HUES6 (cell line): ENCODE data around the gene GGTA1.

Experiments
- H3K27ac ChIP-seq: 2 replicates; pipeline ENCODE4 v1.7.0; 2013; ENCODE audit warnings: low read depth, mild to moderate bottlenecking, low read length, inconsistent platforms
- H3K27me3 ChIP-seq: 2 replicates; pipeline ENCODE4 v1.6.1; 2013; ENCODE audit warnings: low read length; ENCODE audit not compliant: control insufficient read depth, insufficient read depth
- H3K36me3 ChIP-seq: 2 replicates; pipeline ENCODE4 v1.6.1; 2013; ENCODE audit warnings: low read length; ENCODE audit not compliant: control insufficient read depth, insufficient read depth
- H3K4me1 ChIP-seq: 2 replicates; pipeline ENCODE4 v1.6.1; 2013; ENCODE audit warnings: low read length; ENCODE audit not compliant: control insufficient read depth, insufficient read depth
- H3K4me3 ChIP-seq: 2 replicates; pipeline ENCODE4 v1.5.1; 2013; ENCODE audit warnings: low read depth, low read length
- H3K9ac ChIP-seq: one replicate; pipeline ENCODE4 v1.6.1; 2013; ENCODE audit warnings: mild to moderate bottlenecking, low read length
- H3K9me3 ChIP-seq: 2 replicates; pipeline ENCODE4 v1.6.1; 2013; ENCODE audit warnings: low read depth, low read length; ENCODE audit not compliant: control insufficient read depth, insufficient read depth

GGTA1 gene

DNA sequence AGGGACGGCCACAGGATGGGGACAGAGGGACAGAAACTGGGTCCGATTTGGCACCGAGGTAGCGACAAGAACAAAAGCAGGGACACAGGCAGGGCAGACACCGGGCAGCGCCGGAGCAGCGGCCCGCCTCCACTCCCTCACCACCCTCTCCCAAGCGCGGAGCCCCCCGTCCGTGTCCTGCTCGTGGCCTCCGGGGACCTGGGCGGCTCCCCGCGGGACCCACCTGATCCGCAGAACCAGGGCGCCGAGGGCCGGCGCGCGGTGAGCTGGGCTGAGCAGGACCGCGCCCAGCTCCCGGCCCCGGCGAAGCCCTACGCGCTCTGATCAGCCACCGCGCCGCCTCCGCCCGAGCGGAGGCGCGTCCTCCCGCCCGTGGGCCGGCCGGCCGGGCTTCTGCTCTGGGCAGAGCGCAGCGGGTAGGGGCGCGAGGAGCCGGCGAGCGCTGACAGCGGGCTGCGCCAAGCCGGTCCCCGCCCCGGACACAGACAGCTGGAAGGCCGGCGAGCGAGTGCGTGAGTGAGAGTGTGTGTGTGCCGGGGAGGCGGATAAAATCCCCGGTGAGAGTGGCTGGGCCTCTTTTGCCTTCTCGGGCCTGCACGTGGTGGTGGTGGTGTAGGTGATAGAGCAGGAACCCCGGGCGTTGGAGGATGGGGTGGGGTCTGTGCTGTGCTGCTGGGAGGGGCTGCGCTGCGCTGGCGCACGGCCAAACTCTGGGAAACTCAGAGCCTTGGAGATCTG is at the start of gene GGTA1:
Gene GGTA1 (minus strand): TSS at position 418 of the 738 bp plus-strand sequence. CDS start 31,922 bp downstream, outside the sequence.
- H3K4me3 ChIP-seq: peak within 1 kb of the TSS; percentile 66
- peaks cover 16% of the 10 kb centered on the region for H3K4me1 ChIP-seq
- H3K27ac ChIP-seq: no peak within 1 kb of the TSS
- peaks cover 7% of the 10 kb centered on the region for H3K9me3 ChIP-seq
- H3K9ac ChIP-seq: no peak within 1 kb of the TSS
- peaks cover 67% of the 10 kb centered on the region for H3K27me3 ChIP-seq
- no peaks in the 10 kb centered on the region for H3K36me3 ChIP-seq

DNA sequence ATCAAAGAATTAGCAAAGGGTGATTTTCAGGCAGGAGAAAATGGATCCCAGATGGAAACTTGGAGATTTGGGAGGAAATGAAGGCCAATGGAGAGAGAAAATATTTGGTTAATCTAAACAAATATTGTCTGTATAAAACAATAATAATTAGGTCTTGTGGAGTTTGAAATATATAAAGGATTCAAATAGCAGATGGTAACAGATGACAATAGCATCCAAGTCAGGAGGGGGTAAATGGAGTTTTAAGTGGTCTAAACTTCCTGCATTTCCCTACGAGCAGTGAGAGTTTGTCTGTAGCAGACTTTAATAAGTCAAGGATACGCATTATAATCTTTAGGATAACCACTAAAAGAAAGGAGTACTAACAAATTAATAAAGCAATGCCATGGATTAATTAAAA is 49.0 kb upstream of the GGTA1 start:
- Histone ChIP-seq H3K27me3 (peaks cover 48% of the 10 kb centered on the region), H3K4me3 (no peak overlapping the region), H3K9me3 (no peaks in the 10 kb centered on the region), H3K36me3 (no peaks in the 10 kb centered on the region), H3K4me1 (no peaks in the 10 kb centered on the region; the same call in 1 of the 2 replicates), H3K27ac (no peak overlapping the region), H3K9ac (no peak overlapping the region)

DNA sequence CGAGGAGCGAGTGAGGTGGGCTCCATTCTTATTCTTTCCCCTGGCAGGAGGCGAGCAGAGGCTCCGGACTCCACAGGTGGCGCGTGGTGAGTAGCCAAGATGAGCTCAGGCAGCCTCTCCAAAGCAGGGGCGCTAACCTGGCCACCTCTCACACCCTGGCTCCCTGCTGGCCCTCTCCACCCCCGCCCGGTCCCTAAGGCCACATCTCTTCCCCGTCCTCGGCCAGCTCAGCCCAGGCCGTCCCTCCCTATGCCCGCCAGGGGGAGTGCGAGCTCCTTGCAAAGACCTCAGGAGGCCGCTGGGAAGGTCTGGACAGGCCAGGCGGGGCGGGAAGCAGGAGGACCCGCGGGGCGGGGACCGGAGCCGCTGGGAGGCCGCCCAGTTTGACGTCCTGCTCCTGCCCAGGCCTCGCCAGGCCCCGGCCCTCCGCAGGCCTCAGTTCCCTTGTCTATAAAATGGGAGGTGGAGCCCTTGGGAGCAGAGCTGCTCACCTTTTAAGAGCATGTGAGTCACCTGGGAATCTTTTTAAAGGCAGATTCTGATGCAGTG is 46.3 kb upstream of the GGTA1 start:
- H3K9me3 ChIP-seq: no peaks in the 10 kb centered on the region
- no peaks in the 10 kb centered on the region for H3K36me3 ChIP-seq
- H3K27me3 ChIP-seq: peaks cover 26% of the 10 kb centered on the region
- no peak overlapping the region for H3K27ac ChIP-seq
- no peaks in the 10 kb centered on the region; the same call in 1 of the 2 replicates for H3K4me1 ChIP-seq
- no peak overlapping the region for H3K9ac ChIP-seq
- H3K4me3 ChIP-seq: peak overlapping the region; percentile 30

DNA sequence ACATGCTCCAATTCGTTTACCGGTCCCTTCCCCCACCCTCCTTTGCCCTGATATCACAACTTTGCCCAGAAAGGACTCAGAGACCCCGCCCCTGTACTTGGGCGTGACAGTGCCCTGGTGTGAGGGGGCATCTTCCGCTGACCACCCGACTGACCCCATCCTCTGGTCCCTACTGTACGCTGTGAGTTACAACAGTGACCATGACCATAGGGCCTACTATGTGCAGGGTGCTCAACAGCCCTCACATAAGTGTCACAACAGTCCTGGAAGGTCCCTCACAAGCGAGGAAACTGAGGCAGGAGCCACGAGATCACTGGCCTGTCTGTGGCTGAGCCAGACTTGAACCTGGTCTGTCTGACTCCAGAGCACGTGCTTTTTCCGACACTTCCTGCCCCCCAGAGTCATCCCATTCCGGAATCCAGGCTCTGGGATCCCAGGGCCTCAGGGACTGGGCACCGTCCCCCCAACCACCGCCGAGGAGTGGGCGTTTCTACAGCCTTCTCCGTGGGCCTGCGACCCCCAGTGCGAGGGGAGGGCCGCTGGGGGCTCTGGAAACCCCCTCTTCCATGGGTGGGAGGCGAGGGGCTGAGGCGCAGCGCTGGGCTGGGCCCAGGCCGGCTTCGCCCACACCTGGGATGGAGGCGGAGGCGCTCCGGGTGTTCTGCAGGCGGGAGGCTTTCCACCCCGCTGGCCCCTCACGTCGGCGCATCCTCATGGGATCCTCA is 45.7 kb upstream of the GGTA1 start:
- H3K36me3 ChIP-seq: no peaks in the 10 kb centered on the region
- H3K27ac ChIP-seq: no peak overlapping the region
- H3K9ac ChIP-seq: no peak overlapping the region

DNA sequence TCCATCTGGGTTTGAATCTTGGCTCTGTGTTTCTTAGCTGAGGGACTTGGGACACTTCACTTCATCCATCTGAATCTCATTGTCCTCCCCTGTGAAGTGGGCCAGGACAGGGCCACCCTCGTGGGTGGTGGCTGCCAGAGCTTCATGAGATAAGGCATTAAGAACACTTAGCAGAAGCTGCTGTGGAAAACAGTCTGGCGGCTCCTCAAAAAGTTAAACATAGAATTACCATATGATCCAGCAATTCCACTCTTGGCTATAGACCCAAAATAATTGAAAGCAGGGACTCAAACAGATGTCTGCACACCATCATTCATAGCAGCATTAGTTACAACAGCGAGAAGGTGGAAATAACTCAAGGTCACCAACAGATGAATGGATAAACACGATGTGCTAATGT is 42.4 kb upstream of the GGTA1 start:
- no peak overlapping the region for H3K27ac ChIP-seq
- H3K36me3 ChIP-seq: no peaks in the 10 kb centered on the region
- no peak overlapping the region for H3K4me3 ChIP-seq
- H3K27me3 ChIP-seq: peaks cover 21% of the 10 kb centered on the region
- H3K9me3 ChIP-seq: no peaks in the 10 kb centered on the region
- no peak overlapping the region for H3K9ac ChIP-seq
- no peaks in the 10 kb centered on the region; the same call in 1 of the 2 replicates for H3K4me1 ChIP-seq

More for the DNA sequence above, 45.7 kb upstream of the GGTA1 start:
- Histone ChIP-seq H3K9me3 (no peaks in the 10 kb centered on the region), H3K27me3 (peaks cover 26% of the 10 kb centered on the region), H3K4me3 (peak overlapping the region; percentile 30), H3K4me1 (no peaks in the 10 kb centered on the region; the same call in 1 of the 2 replicates)

DNA sequence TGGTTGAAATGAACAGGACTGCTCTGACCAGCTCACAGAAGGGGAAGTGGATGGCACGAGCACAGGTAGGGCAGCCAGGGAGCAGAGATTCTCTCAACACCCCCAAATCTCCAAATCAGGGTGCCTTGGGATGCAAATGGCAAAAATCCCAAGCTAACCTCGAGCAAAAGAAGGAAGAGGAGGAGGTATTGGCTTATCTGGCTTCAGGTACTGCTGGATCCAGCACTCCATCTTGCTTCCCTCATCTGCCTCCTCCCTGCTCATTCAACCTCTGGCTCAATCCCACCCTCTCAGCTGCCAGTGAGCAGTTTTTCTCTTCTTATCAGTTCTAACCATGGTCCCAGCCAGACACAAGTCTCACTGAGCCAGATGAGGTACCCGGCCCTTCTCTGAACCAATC is 41.6 kb upstream of the GGTA1 start:
- no peaks in the 10 kb centered on the region for H3K9me3 ChIP-seq
- H3K36me3 ChIP-seq: no peaks in the 10 kb centered on the region
- H3K4me3 ChIP-seq: no peak overlapping the region
- no peak overlapping the region for H3K9ac ChIP-seq
- no peak overlapping the region for H3K27ac ChIP-seq
- H3K27me3 ChIP-seq: peaks cover 17% of the 10 kb centered on the region
- no peaks in the 10 kb centered on the region; the same call in 1 of the 2 replicates for H3K4me1 ChIP-seq

DNA sequence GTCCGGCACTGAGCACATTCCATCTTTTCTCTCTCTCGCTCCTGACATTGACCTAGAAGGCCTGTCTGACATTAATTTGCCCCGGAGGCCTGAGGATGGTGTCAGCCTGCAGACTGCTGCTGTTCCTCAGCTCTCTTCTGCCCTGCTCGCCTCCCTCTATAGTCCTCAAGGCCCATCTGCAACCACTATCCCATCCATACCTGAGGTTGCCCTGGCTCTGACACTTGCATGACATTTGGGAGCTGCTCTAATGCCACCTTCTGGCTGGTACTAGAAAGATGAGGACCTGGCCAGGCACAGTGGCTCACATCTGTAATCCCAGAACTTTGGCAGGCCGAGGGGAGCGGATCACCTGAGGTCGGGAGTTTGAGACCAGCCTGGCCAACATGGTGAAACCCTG is 38.6 kb upstream of the GGTA1 start:
- Histone ChIP-seq H3K27me3 (peaks cover 5% of the 10 kb centered on the region; the same call in 1 of the 2 replicates), H3K4me3 (no peak overlapping the region), H3K36me3 (no peaks in the 10 kb centered on the region), H3K9me3 (no peaks in the 10 kb centered on the region), H3K9ac (no peak overlapping the region), H3K4me1 (no peaks in the 10 kb centered on the region; the same call in 1 of the 2 replicates), H3K27ac (no peak overlapping the region)

DNA sequence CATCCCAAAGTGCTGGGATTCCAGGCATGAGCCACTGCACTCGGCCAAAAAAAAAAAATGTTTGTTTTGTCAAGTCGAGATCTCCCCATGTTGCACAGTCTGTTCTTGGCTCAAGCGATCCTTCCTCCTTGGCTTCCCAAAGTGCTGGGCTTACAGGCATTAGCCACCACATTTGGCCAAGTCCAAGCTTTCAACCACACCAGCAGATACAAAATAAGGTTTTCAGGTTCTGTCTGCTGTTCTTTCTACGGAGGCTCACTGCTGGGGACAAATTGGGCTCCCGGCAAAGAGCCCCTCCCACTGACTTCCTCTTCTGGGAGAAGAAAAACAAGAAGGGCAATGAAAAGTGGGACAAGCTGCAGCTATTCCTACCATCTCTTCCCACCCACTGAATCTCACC is 37.6 kb upstream of the GGTA1 start:
- H3K27ac ChIP-seq: no peak overlapping the region
- no peaks in the 10 kb centered on the region; the same call in 1 of the 2 replicates for H3K4me1 ChIP-seq
- no peaks in the 10 kb centered on the region for H3K36me3 ChIP-seq
- H3K27me3 ChIP-seq: peaks cover 9% of the 10 kb centered on the region; the same call in 1 of the 2 replicates
- no peak overlapping the region for H3K9ac ChIP-seq
- no peak overlapping the region for H3K4me3 ChIP-seq
- H3K9me3 ChIP-seq: no peaks in the 10 kb centered on the region

DNA sequence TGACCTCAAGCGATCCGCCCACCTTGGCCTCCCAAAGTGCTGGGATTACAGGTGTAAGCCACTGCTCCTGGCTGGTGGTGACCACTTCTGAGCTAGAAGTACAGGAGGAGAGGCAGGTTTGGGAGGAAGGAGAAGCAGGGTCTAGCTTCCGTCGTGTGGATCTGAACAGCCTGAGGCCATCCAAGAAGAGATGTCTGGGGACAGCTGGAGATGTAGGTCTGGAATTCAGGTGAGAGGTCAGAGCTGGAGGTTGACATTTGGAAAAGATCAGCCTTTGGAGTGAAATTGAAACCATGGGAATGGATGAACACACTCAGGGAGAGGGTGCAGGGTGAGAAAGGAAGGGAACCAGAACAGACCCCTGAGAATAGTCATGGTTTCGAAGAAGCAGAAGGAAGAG is 33.2 kb upstream of the GGTA1 start:
- Histone ChIP-seq H3K9me3 (no peaks in the 10 kb centered on the region), H3K27me3 (peaks cover 9% of the 10 kb centered on the region; the same call in 1 of the 2 replicates), H3K9ac (no peak overlapping the region), H3K36me3 (no peaks in the 10 kb centered on the region), H3K27ac (no peak overlapping the region), H3K4me3 (no peak overlapping the region), H3K4me1 (no peaks in the 10 kb centered on the region; the same call in 1 of the 2 replicates)

DNA sequence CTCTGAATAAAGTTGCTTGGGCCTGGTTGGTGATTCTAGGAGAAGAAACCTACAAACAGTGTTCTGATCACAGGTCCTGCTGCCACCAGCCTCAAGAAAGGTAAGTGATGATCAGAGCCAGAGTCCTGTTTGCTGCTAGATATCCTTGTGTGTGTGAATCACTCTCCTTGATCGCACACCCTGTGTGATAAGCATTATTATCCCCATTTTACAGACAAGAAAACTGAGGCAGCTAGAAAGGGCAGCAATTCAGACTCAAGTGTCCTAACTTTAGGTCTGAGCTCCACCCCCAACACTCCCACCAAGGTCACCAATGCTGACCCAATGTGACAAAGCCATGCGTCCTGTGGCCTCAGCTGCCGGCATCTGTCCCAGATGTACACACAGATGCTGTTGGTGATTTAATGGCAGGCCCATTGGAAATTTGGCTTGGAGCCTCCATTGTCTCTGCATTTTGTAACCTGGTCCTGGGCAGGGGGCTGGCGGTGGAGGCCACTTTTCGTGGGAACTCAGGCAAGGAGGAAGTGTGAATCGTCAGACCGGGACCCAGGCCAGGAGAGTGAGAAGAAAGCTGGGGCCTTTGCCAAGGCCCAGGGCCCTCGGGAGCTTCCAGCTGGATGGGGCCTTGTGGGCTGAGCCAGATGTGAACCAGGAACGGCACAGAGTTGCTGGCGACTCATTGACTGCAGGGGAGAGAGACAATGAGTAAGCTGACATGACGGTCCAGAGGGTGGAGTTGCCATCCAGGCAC is 29.8 kb upstream of the GGTA1 start:
- H3K4me3 ChIP-seq: no peak overlapping the region
- no peak overlapping the region for H3K9ac ChIP-seq
- no peak overlapping the region for H3K27ac ChIP-seq
- no peaks in the 10 kb centered on the region; the same call in 1 of the 2 replicates for H3K4me1 ChIP-seq
- H3K36me3 ChIP-seq: no peaks in the 10 kb centered on the region
- H3K27me3 ChIP-seq: peaks cover 9% of the 10 kb centered on the region; the same call in 1 of the 2 replicates
- H3K9me3 ChIP-seq: no peaks in the 10 kb centered on the region
